DOHH2 (cell line): ENCODE data around the gene SIDT1.

ENCODE experiments used
- H3F3A ChIP-seq: fragments of 200-600 bp; sonication (generic), shearing (Covaris generic); 2 replicates; pipeline ENCODE4 v1.6.0; 2016; ENCODE audit warnings: antibody characterized with exemption, mild to moderate bottlenecking; ENCODE audit not compliant: control insufficient read depth, insufficient read depth
- H3K27ac ChIP-seq: fragments of 200-600 bp; sonication (generic); 2 replicates; pipeline ENCODE4 v1.5.1; 2014; ENCODE audit warnings: low read depth, mild to moderate bottlenecking, low read length, moderate library complexity
- H3K27me3 ChIP-seq: fragments of 200-600 bp; sonication (generic); 2 replicates; pipeline ENCODE4 v1.6.1; 2014; ENCODE audit warnings: mild to moderate bottlenecking, low read length, mixed read lengths; ENCODE audit not compliant: control insufficient read depth
- H3K36me3 ChIP-seq: fragments of 200-600 bp; sonication (generic); 2 replicates; pipeline ENCODE4 v1.6.1; 2014; ENCODE audit warnings: mild to moderate bottlenecking, low read length, moderate library complexity, mixed read lengths; ENCODE audit not compliant: control insufficient read depth
- H3K4me1 ChIP-seq: fragments of 200-600 bp; sonication (generic); 2 replicates; pipeline ENCODE4 v1.6.1; 2014; ENCODE audit warnings: mild to moderate bottlenecking, low read length, mixed read lengths; ENCODE audit not compliant: control insufficient read depth
- H3K4me2 ChIP-seq: fragments of 200-600 bp; sonication (generic); 2 replicates; pipeline ENCODE4 v1.6.0; 2014; ENCODE audit warnings: mild to moderate bottlenecking, low read length, moderate library complexity
- H3K4me3 ChIP-seq: fragments of 200-600 bp; sonication (generic); 2 replicates; pipeline ENCODE4 v1.5.1; 2014; ENCODE audit warnings: mild to moderate bottlenecking, low read length, mixed read lengths
- H3K79me2 ChIP-seq: fragments of 200-600 bp; sonication (generic); 2 replicates; pipeline ENCODE4 v1.6.1; 2014; ENCODE audit warnings: mild to moderate bottlenecking, low read length, mixed read lengths; ENCODE audit not compliant: control insufficient read depth
- H3K9me2 ChIP-seq: fragments of 200-600 bp; sonication (generic); replicated peaks from 2 replicates; pipeline ENCODE4 v1.6.1; 2014; ENCODE audit warnings: mild to moderate bottlenecking, low read length, mixed read lengths; ENCODE audit not compliant: control insufficient read depth
- H3K9me3 ChIP-seq: fragments of 200-600 bp; sonication (generic); 2 replicates; pipeline ENCODE4 v1.6.1; 2014; ENCODE audit warnings: antibody characterized with exemption, low read length, mixed read lengths; ENCODE audit not compliant: control insufficient read depth, insufficient read depth
- H4K20me1 ChIP-seq: fragments of 200-600 bp; sonication (generic); 2 replicates; pipeline ENCODE4 v1.6.0; 2014; ENCODE audit warnings: low read depth, mild to moderate bottlenecking, antibody characterized with exemption, low read length, moderate library complexity; ENCODE audit not compliant: control insufficient read depth, insufficient read depth
- EZH2phosphoT487 ChIP-seq: fragments of 200-600 bp; sonication (generic); IDR thresholded peaks from 2 replicates; pipeline ENCODE4 v1.6.1; 2017; ENCODE audit warnings: borderline replicate concordance, mild to moderate bottlenecking, antibody characterized with exemption, low read length, moderate library complexity, mixed read lengths
- TF ChIP-seq, protein P1 (sequence below): fragments of 200-600 bp; sonication (generic); IDR thresholded peaks from one replicate; pipeline ENCODE4 v1.5.1; 2014; ENCODE audit warnings: antibody characterized with exemption, mild to moderate bottlenecking, low read depth, low read length; ENCODE audit not compliant: poor library complexity, severe bottlenecking

SIDT1 gene

GRCh38 chr3:113601240-113601639 lies 68.9 kb downstream of the SIDT1 start:
- Histone ChIP-seq H3K4me3 (no peak overlapping the region), H3K27me3 (0 out of 2 replicates have a peak, but pooled peaks cover 2% of the 10 kb centered on the region), H3K36me3 (no peaks in the 10 kb centered on the region), H4K20me1 (no peaks in the 10 kb centered on the region), H3K79me2 (no peaks in the 10 kb centered on the region), H3K9me3 (no peaks in the 10 kb centered on the region), H3K9me2 (no peaks in the 10 kb centered on the region), H3K4me1 (peaks cover 2% of the 10 kb centered on the region), H3K4me2 (no peak overlapping the region), H3F3A (no peaks in the 10 kb centered on the region), H3K27ac (no peak overlapping the region)
- no peak for TF ChIP-seq EZH2phosphoT487
- TF ChIP-seq, protein P1, sequence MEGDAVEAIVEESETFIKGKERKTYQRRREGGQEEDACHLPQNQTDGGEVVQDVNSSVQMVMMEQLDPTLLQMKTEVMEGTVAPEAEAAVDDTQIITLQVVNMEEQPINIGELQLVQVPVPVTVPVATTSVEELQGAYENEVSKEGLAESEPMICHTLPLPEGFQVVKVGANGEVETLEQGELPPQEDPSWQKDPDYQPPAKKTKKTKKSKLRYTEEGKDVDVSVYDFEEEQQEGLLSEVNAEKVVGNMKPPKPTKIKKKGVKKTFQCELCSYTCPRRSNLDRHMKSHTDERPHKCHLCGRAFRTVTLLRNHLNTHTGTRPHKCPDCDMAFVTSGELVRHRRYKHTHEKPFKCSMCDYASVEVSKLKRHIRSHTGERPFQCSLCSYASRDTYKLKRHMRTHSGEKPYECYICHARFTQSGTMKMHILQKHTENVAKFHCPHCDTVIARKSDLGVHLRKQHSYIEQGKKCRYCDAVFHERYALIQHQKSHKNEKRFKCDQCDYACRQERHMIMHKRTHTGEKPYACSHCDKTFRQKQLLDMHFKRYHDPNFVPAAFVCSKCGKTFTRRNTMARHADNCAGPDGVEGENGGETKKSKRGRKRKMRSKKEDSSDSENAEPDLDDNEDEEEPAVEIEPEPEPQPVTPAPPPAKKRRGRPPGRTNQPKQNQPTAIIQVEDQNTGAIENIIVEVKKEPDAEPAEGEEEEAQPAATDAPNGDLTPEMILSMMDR = no peak

- Histone ChIP-seq H3K4me2 (no peak overlapping the region), H3K4me1 (peaks cover 12% of the 10 kb centered on the region), H3K79me2 (no peaks in the 10 kb centered on the region), H3K27me3 (0 out of 2 replicates have a peak, but pooled peaks cover 2% of the 10 kb centered on the region), H3K9me2 (no peaks in the 10 kb centered on the region), H3K27ac (no peak overlapping the region), H3F3A (no peaks in the 10 kb centered on the region), H3K36me3 (no peaks in the 10 kb centered on the region), H3K4me3 (no peak overlapping the region), H3K9me3 (no peaks in the 10 kb centered on the region), H4K20me1 (no peaks in the 10 kb centered on the region)
- TF ChIP-seq EZH2phosphoT487 = no peak
- TF ChIP-seq, protein P1 = no peak
These were observed 69.9 kb downstream of the SIDT1 start for GRCh38 chr3:113602256-113602655.

DNA sequence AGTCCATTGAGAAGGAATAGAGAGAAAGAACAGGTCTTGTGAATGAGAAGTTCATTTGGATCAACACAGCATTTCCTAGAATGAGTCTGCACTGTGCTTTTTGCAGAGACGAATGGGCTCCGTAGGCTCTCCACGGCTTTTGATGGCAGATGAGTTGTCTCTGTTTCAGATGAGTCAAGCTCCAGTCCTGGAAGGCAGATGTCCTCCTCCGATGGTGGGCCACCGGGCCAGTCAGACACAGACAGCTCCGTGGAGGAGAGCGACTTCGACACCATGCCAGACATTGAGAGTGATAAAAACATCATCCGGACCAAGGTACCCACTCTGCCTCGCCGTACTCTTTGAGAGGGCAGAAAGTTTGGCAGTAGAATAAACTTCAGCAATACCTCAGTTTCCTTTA lies 70.5 kb downstream of the SIDT1 start:
- Histone ChIP-seq H3K9me2 (no peaks in the 10 kb centered on the region), H3K27ac (no peak overlapping the region), H3K9me3 (no peaks in the 10 kb centered on the region), H3K27me3 (0 out of 2 replicates have a peak, but pooled peaks cover 2% of the 10 kb centered on the region), H3K79me2 (no peaks in the 10 kb centered on the region), H4K20me1 (no peaks in the 10 kb centered on the region), H3K4me1 (peaks cover 15% of the 10 kb centered on the region), H3K4me2 (no peak overlapping the region), H3K4me3 (no peak overlapping the region), H3K36me3 (no peaks in the 10 kb centered on the region), H3F3A (no peaks in the 10 kb centered on the region)
- TF ChIP-seq, protein P1 = no peak
- no peak for TF ChIP-seq EZH2phosphoT487
